NCI-H510A treated with DMSO at 0.1 percent for 48 hours (cell line): Measurements from ENCODE around the gene ID4.

ENCODE experiments used
- DNase-seq: peaks from one replicate; lab custom pipeline; 2025; lab: John Stamatoyannopoulos, UW

Gene ID4, protein sequence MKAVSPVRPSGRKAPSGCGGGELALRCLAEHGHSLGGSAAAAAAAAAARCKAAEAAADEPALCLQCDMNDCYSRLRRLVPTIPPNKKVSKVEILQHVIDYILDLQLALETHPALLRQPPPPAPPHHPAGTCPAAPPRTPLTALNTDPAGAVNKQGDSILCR

GRCh38 chr6:19836799-19837510, at the start of gene ID4:
ID4 (plus strand) TSS chr6:19837370; CDS start chr6:19837755, 385 bp downstream.
- peak; percentile 78 for DNase-seq

GRCh38 chr6:19788686-19789085, 48.5 kb upstream of the ID4 start:
- no peak for DNase-seq

- no peak for DNase-seq
These were observed 47.9 kb upstream of the ID4 start for GRCh38 chr6:19789100-19789803.

DNA sequence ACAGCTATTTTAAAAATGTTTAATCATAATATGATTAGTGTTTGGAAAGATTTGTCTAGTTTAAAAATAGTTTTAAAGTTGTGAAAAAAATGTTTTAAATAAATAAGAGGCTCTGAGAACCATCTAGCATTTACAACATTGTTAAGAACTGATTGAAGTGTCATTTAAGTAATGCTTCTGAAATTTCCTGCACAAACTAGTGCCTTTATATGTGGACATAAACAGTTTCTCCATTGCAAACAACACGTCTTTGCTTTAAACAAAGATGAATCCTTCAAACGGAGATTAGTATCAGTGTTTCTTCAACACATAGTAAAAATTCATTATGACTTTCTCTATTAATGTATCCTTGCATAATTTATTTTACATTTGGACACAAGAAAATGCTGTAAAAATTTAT, 45.9 kb upstream of the ID4 start:
- DNase-seq: no peak

DNA sequence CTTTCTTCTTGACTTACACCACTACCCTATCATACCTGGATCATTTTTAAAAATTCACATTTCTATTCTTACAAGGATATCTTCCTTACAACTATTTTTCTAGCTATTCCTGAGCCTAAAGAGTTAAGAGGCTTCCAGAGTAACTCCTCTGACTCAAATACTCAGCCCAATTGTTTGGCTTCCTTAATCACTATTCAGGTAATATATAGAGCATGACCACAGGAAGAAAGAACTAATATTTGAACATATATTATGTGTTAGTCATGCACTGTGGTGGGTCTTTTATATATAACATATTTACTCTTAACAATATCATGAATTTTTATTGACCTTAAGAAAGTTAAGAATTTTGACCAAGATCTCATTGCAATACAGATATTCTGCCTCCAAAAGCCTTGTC, 42.0 kb upstream of the ID4 start:
- DNase-seq: no peak

GRCh38 chr6:19796452-19796851, 40.7 kb upstream of the ID4 start:
- no peak for DNase-seq

GRCh38 chr6:19798362-19798761, 38.8 kb upstream of the ID4 start:
- no peak for DNase-seq

- no peak for DNase-seq
These were observed 34.5 kb upstream of the ID4 start for GRCh38 chr6:19802656-19803055.

GRCh38 chr6:19803331-19804204, 33.6 kb upstream of the ID4 start:
- DNase-seq: no peak

GRCh38 chr6:19804205-19805128, 32.7 kb upstream of the ID4 start:
- DNase-seq: peak; percentile 82

- no peak for DNase-seq
These were observed 32.1 kb upstream of the ID4 start for GRCh38 chr6:19805129-19805481.

DNA sequence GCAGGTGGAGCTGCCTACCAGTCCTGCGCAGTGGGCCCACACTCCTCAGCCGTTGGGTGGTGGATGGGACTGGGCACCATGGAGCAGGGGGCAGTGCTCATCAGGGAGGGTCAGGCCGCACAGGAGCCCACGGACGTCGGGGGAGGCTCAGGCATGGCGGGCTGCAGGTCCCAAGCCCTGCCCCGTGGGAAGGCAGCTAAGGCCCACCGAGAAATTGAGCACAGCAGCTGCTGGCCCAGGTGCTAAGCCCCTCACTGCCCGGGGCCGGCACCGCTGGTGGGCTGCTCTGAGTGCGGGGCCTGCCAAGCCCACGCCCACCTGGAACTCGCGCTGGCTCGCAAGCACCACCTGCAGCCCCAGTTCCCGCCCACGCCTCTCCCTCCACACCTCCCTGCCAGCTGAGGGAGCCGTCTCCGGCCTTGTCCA, 30.2 kb upstream of the ID4 start:
- no peak for DNase-seq

DNA sequence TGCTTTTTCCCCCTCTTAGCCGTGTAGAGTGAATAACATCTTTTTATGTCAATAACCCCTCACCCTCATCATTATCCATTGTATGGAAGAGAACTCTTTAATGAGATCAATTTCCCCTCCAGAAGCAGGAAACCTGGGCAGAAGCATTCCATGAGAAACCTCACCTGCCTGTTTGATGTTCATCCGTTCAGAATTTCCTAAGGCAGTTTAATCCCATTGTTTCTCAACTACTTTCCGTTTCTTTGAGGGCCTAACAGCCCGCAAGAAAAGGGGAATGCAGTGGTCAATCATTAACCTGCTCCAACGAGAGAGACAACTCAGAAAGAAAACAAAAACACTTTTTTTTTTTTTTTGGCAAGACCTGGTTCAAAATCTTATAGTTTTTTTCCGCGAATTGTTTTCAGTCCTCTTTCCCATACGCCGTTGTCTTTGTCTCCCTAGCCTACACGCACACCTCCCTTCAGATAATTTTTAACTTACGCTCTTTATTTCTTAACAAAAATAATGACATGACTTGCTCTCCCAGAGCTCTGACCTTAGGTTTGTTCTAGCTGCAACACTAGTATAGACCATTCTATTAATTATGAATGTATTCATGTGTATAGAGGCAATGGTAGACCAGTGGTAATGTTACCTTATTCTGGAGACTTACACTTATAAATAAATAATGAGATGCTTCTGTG, 25.6 kb upstream of the ID4 start:
- DNase-seq: no peak

GRCh38 chr6:19812512-19813119, 24.6 kb upstream of the ID4 start:
- peak; percentile 25 for DNase-seq

- DNase-seq: no peak
These were observed 18.4 kb upstream of the ID4 start for GRCh38 chr6:19818805-19819204.

DNA sequence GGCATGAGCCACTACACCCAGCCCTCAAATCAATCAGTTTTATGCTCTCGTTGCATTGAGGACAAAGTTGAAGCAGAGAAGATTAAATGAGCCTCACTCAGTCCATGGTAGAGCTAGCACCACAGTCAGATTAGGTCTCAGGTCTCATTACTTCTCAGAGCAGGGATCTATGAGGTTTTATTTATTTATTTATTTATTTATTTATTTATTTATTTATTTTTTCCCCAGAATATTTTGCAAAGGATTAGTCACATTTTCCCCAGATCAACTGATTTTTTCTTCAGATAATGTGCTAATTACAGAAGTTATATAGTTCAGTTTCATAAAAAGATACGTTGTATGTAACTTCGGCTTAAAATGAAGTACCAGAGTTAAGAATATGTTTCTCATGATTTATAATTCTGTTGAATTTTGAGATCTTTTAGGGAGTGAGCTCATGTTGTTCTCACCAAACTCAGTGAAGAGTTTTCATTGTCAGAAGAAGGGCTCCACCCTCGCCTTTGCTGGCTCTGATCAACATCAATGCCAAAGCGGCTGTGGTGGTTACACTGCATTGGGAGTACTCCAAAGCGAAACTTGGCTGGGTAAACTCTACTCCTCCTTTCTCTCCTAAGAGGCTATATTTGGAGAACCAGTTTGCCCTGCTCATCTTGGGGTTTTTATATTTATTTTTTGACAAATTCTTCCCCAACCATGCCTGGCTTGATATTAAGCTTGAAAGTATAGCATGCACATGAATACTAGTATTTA, 12.9 kb upstream of the ID4 start:
- DNase-seq: no peak

DNA sequence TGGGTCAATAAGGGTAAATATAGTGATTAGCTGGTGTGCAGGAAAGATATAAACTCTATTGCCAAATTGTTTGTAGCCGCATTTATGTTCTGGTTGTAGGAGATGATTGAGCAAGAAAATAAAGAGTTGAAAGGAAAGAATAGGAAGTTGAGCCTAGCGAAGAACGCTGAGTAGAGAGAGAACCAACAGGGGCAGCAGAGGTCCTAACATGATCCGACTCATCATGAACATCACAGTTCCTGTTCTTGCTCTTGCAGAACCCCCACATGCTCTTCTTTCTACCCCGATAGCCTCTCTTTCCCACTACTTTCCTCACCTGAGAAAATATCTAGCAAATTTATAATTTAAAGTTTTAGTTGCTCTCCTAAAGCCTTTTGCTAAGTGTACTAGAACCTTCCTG, 9.9 kb upstream of the ID4 start:
- DNase-seq: no peak

GRCh38 chr6:19827903-19828302, 9.3 kb upstream of the ID4 start:
- no peak for DNase-seq

- no peak for DNase-seq
These were observed 7.0 kb upstream of the ID4 start for GRCh38 chr6:19830171-19830570.

DNA sequence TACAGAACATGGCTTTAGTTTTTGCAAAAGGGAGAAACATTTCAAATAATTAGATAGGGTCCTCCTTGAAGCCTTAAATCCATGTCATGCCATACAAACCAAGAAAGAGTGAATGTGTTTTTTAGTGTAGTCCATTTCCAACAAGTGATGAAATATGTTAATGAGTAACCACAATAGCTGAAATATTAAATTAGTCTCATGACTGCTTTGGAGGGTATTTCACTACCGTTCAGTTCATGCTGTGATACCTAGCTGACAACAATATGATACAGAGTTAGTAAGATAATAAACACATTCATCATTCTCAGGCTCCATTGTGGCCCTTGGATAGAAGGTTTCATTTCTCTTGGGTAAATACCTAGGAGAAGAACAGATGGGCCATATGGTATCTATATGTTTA, 5.8 kb upstream of the ID4 start:
- DNase-seq: no peak
